HG03432 (cell line): Measurements from ENCODE around the gene TMEM267.
"Not testable (repeated sequence)": the region's sequence is repeated elsewhere in the genome, so short reads cannot be mapped to it uniquely, and the experiment has no call there.

ENCODE experiments used
- ATAC-seq: cut with Tn5 transposase; IDR thresholded peaks from one replicate; pipeline ENCODE4 v1.9.1; 2021; ENCODE audit warnings: mild to moderate bottlenecking, moderate library complexity; ENCODE audit not compliant: unreplicated experiment

The TMEM267 gene

DNA sequence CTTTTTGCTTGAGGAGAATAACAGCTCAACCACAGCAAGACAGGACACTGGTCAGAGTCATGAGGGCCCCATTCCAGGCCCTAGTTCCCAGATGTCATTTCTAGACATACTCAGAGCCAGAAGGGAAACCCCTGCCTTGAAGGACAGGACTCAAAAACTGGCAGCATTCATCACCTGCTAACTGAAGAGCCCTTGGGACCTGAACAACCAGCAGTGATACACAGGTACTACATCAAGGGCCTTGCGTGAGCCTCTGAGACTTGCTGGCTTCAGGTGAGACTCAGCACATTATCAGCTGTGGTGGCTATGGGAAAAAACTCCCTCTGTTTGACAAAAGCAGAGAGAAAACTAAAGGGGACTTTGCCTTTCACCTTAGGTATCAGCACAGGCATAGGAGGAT lies 22.6 kb downstream of the TMEM267 start:
- no peak for ATAC-seq

DNA sequence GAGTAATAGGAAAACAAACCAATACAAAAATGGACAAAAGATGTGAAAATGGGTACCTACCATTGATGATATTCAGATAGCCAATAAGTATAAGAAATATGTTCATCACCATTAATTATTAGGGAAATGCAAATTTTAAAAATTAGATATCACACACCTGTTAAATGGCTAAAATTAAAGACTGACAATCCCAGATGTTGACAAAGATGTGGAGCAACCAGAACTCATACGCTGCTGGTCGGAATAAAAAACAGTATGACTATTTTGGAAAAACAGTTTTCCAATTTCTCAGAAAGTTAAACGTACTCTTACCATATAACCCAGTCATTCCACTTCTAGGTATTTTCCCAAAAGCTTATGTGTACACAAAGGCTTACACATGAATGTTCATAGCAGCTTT lies 27.1 kb downstream of the TMEM267 start:
- no peak for ATAC-seq

DNA sequence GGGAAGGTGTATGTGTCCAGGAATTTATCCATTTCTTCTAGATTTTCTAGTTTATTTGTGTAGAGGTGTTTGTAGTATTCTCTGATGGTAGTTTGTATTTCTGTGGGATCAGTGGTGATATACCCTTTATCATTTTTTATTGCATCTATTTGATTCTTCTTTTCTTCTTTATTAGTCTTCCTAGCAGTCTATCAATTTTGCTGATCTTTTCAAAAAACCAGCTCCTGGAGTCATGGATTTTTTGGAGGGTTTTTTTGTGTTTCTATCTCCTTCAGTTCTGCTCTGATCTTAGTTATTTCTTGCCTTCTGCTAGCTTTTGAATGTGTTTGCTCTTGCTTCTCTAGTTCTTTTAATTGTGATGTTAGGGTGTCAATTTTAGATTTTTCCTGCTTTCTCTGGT lies 42.1 kb downstream of the TMEM267 start:
- ATAC-seq, result not testable (repeated sequence)

DNA sequence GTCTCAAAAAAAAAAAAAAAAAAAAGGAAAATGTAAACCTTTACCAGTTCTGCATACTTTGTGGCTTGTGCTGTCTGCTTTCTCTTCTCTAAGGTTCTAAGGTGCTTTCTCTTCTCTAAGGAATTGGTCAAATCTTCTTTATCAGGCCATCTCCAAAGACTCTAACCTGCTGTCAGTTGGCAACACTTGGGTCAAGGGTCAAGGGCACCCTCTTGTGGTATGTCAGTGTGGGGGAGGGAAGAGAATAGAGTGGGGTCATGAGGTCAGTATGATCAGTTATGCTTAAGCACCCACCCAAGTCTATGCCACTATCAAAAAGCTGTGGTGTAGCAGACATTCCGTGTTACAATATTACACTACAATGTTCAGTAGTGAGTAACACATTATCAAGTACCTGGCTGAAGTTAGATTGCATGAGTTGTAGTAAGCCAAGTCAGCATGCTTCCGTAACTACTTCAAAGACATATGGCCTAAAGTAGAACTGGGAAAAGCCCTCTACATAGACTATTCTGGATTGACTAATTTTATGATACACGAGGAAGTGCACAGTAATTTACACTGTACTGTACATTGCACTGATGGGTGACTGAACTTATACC lies 46.5 kb downstream of the TMEM267 start:
- ATAC-seq, result no peak

DNA sequence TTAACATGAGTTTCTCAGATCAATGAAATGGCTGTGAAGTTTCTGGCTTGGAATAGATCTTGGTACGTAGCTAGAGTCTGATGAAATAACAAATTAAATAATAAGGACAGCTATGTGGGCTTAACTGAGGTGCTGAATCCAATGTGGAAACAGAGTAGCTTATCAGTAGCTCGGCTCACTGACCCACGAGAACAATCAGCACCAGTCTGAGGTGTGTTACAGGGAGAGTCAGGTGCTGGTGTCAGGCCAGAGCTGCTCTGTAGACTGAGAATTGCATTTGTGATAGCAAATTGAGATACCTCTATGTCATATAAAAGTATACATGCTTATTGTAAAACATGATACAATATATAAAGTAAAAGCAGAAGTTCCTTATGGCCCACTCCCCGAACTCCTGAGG lies 50.3 kb downstream of the TMEM267 start:
- no peak for ATAC-seq

DNA sequence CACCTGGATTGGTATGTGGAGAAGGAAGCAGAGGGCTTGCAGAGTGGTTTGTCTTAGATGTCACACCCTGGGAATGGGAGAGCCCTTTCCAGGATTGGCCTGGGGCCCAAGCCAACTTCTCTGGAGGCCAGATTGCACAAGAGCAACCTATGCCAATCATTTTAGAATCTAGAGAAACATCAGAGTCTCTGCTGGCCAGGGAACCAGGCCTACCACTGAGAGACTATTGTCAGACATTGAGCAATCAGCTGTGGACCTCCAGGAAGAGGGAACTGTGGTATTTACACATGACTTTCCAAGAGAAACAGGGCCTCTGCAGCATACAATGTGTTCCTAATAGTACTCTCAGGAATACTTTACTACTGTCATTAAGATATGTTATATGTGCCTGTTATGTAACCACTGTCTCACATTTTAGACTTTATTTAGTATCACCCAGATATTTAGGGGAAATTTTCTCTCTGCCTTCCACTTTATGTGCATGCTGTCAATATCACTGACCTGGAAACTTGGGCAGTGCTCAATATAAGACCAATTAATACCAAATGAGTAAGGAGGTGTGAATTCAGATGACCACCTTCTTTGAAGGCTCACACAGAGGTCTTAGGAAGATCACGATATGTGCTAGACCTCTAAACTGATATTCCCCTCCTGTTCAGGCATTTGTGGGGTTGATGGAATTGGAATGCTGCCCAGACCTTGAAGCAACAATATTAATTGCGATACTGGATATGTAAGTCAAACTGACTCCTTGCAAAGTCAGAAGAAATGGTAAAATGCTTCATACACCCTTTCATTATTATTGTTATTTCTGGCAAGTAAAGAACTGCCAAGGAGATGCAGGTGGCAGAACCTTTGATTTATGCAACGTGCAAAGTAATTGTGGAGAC lies 50.9 kb downstream of the TMEM267 start:
- ATAC-seq, result no peak

DNA sequence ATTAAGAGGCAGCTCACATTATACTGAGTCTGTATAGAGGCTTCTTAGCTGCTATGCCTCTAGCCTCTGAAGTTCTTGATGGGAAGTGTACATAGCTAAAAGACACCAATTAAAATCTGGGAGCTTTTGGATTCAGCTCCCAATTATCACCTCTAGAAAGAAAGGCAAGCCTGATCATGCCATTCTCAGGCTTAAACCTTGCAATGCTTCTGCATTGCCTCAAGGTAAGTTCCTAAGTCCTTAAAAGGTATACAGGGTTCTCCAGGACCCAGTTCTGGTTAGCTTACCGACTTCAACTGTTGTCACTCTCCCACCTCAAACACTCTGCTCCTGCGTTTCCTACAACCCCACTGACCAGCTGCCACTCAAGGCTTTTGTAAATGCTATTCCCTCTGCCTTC lies 54.0 kb downstream of the TMEM267 start:
- no peak for ATAC-seq

DNA sequence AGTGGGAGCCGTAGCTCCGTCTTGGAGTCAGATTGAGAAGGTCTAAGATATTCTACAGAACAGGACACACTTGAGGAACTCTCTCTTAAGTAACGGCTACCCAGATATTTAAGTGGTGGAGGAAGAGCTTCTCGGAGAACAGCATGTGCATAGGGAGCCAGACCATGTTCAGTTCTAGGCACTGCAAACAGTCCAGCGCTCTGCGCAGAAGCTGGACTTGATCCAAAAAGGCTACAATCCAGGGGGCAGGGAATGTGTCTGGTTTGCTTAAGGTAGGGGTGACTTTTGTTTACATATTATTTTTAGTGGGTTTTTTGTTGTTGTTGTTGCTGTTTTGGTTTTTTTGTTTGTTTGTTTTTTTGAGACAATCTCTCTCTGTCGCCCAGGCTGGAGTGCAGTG lies 54.6 kb downstream of the TMEM267 start:
- ATAC-seq, result no peak

DNA sequence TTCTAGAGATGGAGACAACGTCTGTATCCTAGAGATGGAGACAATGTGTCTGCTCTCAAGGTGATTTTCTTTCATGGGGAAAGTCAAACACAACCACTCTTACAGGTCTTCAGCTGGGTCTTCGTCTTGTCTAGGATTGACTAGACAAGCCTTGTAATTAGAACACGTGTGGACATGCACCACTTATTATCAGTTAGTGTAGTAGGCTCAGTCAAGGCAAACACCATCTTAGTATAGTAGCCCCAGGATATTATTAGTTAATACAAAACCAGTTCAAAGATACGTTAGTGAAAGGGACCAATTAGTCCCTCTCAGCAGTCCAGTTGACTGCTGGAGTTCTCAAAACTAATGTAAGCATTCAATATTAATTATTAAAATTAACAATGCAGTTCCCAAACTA lies 56.4 kb downstream of the TMEM267 start:
- peak; percentile 39 for ATAC-seq

DNA sequence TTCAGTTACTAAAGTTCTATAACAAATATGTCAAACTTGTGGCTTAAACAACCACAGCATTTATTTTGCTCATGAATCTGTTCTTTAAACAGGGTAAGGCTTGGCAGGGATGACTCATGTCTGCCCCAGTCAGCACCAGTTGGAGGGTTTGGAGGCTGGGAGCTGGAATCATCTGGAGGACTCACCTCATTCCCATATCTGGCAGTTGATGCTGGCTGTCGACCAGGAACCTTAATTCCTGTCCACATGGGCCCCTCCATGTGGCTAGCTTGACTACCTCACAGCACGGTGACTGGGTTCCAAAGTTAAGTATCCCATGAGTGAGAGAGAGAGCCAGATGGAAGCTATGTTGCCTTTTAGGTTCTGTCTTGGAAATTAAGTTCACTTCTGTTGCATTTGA lies 57.7 kb downstream of the TMEM267 start:
- no peak for ATAC-seq

DNA sequence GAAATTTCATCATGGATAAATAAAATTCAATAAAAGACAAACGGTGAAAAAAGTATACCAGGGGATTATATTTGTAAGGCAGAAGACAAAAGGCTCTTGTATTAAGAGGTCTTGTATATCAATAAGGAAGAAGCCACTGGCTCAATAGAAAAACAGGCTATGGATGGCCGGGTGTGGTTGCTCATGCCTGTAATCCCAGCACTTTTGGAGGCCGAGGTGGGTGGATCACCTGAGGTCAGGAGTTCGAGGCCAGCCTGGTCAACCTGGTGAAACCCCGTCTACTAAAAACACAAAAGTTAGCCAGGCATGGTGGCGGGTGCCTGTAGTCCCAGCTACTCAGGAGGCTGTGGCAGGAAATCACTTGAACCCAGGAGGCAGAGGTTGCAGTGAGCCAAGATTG lies 60.6 kb downstream of the TMEM267 start:
- ATAC-seq, result not testable (repeated sequence)

DNA sequence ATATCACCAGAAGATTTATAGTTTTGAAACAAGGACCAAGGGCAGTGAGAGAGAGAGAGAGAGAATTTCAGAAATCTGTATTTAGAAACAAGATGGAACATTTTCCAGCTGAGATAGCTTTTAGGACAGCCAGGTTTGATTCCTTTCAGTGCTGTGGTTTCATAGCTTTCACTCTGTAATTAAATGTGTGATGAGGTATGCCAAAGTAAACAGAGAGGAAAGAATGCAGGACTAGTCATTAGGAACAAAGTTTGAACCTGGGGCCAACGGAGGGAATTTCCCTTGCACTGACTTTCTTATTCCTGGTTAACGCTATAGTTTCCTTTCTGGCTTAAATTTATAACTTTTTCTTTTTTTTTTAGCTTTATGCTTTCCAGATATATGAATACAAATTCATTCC lies 61.5 kb downstream of the TMEM267 start:
- no peak for ATAC-seq

DNA sequence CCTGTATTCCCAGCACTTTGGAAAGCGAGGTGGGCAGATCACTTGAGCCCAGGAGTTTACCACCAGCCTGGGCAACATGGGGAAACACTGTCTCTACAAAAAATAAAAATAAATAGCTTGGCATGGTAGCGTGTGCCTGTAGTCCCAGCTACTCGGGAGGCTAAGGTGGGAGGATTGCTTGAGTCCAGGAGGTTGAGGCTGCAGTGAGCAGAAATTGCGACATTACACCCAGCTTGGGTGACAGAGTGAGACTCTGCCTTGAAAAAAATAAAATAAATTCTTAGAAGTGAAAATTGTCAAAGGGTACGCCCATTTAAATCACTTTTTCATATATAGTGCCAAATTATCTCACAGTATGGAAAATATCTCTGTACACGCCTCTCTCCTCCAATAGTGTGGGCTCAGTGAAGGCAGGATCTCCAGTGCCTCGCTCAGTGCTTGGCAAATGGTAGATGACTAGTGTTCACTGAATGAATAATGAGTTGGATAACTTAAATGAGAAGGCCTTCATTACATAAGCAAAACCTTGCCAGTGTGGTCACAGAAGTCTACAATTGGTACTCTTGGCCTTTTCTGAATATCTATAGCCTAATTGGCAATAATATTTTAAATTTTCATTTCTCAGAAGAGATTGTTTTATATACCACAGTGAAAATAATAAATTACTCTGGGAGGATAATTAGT lies 62.1 kb downstream of the TMEM267 start:
- no peak for ATAC-seq

DNA sequence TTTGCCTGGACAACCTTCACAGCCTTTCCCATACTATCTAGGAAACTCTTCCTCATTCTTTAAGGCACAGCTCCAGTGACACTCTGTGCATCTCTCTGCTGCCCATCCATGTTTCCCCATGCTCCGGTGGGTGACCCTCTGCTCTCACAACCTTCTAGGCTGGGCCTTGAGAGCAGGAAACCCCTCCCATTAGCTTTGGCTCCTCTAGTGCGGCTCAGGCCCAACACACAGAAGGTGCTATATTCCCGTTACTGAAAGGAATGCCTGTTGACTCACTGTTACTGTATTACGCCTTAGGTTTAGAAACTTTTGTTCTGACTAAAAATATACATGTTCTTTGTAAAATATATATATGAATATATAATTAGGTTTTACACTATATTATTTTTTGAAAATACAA lies 63.4 kb downstream of the TMEM267 start:
- ATAC-seq, result no peak

DNA sequence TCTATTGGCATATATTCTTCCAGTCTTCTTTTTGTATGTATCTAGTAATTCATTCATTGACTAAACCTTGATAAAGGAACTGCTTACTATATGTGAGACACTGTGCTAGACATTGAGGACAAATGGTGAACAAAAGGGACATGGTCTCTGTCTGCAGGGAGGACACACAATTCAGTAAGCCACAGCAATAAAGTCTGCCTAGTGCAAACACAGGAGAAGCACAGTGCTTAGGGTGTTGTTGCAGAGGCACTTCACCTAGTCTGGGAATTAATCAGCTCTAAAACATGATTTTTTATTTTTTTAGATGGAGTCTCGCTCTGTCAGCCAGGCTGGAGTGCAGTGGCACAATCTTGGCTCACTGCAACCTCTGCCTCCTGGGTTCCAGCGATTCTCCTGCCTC lies 65.1 kb downstream of the TMEM267 start:
- ATAC-seq, result no peak

DNA sequence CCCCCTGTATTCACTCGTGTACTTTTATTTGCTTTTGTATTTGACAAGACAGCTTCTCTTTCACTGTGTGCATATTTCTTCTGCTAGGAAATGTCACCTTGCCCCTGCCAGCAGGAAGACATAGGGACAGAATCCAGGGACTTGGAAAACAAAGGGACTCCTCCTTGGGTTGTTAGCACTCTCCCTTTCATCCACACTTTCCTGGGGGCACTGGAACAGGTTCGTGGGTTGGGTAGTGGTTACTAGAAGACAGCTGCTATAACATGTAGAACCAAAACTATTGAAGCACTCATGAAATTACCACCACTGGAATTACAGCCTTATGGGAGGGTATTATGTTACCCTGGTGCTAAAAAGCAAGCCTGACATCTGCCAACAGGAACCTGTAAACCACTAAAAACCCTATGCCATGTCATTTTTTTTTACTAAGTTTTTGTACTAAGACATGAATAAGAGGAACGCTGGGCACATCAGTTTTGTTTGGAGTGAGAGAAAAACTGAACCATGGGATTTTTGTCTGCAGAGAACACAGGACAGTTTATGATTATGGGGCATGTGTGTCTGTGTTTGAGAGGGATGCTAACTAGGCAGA lies 66.8 kb downstream of the TMEM267 start:
- no peak for ATAC-seq

DNA sequence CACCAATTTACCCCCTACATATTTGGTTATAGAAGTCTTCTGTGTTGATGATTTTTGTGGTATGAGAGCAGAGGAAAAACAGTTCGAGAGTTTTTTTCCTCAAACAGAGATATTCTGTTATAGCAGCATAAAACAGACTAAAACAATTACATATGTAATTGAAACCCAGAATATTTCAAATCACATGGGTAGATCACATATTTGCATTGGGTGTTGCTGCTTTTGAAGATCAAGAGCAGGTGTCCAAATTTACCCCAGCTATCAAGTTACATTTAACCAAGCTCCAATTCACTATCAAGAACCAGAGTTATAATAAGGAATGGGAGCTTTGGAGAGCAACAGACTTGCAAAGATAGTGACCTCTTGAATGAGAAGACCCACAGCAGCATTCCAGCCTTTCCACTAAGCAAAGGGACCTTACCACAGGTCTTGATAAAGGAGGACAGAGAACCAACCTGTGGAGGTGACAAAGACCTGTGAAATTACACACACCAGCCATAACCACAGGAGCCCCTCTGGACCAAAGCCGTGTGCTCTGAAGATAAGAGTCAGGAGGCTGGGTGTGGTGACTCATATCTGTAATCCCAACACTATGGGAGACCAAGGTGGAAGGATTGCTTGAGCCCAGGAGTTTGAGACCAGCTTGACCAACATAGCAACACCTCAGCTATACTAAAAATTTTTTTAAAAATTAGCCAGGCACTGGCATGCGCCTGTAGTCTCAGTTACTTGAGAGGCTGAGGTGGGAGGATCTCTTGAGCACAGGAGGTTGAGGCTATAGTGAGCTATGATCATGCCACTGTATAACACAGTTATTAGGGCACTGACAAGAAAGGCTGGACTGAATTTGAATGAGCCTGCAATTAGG lies 67.5 kb downstream of the TMEM267 start:
- ATAC-seq, result no peak

DNA sequence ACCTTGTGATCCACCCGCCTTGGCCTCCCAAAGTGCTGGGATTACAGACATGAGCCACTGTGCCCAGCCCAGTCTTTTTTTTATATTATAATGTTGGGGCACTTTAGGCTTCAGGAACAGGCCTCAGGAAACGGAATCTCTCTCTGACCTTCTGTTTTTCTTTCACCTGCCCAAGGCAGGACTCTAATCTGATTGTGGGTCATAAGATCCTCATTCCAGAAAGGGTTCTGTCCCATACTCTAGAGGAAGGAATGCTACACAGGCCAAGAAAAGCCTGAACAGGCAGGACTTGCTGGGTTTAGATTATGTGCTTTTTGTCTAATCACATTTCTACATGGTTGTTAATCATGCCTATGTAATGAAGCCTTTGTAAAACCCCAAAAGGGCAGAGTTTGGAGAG lies 69.7 kb downstream of the TMEM267 start:
- ATAC-seq, result no peak

DNA sequence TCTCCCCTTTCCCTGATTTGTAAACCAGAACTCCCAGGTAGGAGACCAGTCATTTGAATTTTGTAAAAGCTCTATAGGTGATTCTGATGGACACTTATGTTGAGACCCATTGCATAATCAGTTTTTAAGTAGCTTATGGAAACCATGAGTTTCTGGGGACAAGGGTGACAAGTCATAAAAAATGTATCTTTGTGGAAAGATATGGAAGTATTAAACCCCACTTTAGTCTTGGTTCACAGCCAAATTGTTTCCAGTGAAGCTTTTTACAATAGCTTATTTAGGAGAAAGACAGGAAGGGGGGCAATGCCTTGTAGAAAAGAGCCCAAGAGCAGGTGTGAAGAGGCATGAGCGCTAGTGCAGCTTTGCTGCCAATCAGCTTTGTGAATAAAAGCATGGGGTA lies 71.0 kb downstream of the TMEM267 start:
- ATAC-seq, result no peak

DNA sequence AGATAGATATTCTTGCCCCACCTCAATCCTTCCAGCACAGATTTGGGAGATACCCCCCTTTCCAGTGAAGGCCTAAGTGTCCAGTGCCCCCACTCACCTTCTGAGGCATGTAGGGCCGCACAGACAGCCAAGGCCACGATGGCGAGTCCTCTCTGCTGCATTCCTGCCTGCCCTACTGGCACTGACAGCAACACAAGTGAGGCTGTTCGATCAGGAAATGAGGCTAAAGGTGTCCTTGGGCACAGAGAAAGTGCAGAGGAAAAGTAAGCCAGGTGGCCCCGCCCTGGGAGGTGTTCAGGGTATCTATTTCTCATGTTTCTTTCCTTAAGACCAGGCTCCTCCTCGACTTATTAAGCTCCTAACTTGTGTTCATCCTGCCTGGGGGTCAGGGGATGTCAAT lies 71.5 kb downstream of the TMEM267 start, which contains the start of gene CCL28:
Gene CCL28 (minus strand): TSS at position 236 of the 400 bp plus-strand sequence. CDS start 75 bp downstream, at position 161.
- ATAC-seq, result no peak

DNA sequence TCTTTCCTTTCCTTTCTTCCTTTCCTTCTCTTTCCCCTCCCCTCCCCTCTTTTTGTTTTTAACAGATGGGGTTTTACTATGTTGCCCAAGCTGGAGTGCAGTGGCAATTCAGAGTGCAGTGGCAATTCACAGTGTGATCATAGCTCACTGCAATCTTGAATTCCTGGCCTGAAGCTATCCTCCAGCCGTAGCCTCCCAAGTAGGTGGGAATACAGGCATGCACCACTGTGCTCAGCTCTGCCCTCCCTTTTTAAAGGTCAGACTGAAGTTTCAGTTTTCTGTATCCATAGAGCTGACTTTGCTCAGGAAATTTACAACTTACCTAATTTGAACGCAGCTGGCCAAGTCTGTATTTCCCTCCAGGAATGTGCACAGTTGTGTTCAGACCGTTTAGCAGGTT lies 72.2 kb downstream of the TMEM267 start:
- ATAC-seq, result no peak
